Fibroblast of the conjunctiva (primary cell): ENCODE results near the gene RABGAP1L.
"Not testable (repeated sequence)": the region's sequence is repeated elsewhere in the genome, so short reads cannot be mapped to it uniquely, and the experiment has no call there.

Experiments
- DNase-seq: peaks from one replicate; pipeline ENCODE4 v3.0.0-alpha.2; 2010; ENCODE audit warnings: low read depth

Gene RABGAP1L

GRCh38 chr1:174710868-174711845 is 551.8 kb downstream of the RABGAP1L start:
- no peak for DNase-seq

GRCh38 chr1:174711848-174712247 is 552.5 kb downstream of the RABGAP1L start:
- DNase-seq = not testable (repeated sequence)

- no peak for DNase-seq
These were observed 553.2 kb downstream of the RABGAP1L start for GRCh38 chr1:174712541-174712940.

- DNase-seq = no peak
These were observed 554.5 kb downstream of the RABGAP1L start for GRCh38 chr1:174713796-174714195.

GRCh38 chr1:174719194-174719593 is 559.9 kb downstream of the RABGAP1L start:
- DNase-seq = no peak

GRCh38 chr1:174720618-174721017 is 561.3 kb downstream of the RABGAP1L start:
- DNase-seq = no peak

- DNase-seq = no peak
These were observed 561.9 kb downstream of the RABGAP1L start for GRCh38 chr1:174721246-174721645.

- no peak for DNase-seq
These were observed 564.5 kb downstream of the RABGAP1L start for GRCh38 chr1:174723816-174724215.

- DNase-seq = no peak
These were observed 564.9 kb downstream of the RABGAP1L start for GRCh38 chr1:174724219-174724618.

GRCh38 chr1:174726167-174726879 is 567.0 kb downstream of the RABGAP1L start:
- DNase-seq = peak; percentile 6

- no peak for DNase-seq
These were observed 567.7 kb downstream of the RABGAP1L start for GRCh38 chr1:174726880-174727585.

GRCh38 chr1:174734270-174734669 is 575.0 kb downstream of the RABGAP1L start:
- DNase-seq = no peak

- DNase-seq = no peak
These were observed 577.5 kb downstream of the RABGAP1L start for GRCh38 chr1:174736831-174737230.

GRCh38 chr1:174740249-174740968 is 581.1 kb downstream of the RABGAP1L start:
- DNase-seq = no peak

- DNase-seq = no peak
These were observed 583.7 kb downstream of the RABGAP1L start for GRCh38 chr1:174742805-174743653.

- DNase-seq = peak; percentile 43
These were observed 584.6 kb downstream of the RABGAP1L start for GRCh38 chr1:174743654-174744561.

GRCh38 chr1:174744886-174745285 is 585.6 kb downstream of the RABGAP1L start:
- no peak for DNase-seq

GRCh38 chr1:174746024-174746808 is 586.9 kb downstream of the RABGAP1L start:
- no peak for DNase-seq

GRCh38 chr1:174747613-174748012 is 588.3 kb downstream of the RABGAP1L start:
- no peak for DNase-seq
